ENCODE results near the gene DAO.

Gene DAO

DNA sequence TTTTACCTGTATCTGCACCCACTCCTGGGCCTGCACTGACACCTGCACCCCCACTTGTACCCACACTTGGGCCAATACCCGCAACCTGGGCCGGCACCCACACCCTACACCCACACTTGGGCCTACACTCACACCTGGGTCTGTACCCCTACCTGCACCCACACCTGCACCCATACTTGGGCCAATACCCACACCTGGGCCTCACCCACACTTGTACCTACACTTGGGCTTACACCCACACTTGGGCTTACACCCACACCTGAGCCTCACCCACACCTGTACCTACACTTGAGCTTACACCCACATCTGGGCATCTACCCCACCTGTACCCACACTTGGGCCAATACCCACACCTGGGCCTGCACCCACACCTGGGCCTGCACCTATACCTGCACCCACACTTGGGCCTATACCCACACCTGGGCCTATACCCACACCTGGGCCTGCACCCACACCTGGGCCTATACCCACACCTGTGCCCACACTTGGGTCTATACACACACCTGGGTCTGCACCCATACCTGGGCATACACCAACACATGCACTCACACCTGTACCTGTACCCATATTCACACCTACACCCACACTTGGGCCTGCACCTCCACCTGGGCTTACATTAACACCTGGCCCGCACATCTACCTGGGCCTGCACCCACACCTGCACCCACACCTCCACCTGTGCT, 39.2 kb downstream of the DAO start:
- DNase-seq (ENCODE audit: low spot score): no peak

- DNase-seq (ENCODE audit: low spot score): no peak
Observed at GRCh38 chr12:108921946-108922345, 42.1 kb downstream of the DAO start.

- DNase-seq (ENCODE audit: low spot score): no peak
Observed at GRCh38 chr12:108922918-108923317, 43.0 kb downstream of the DAO start.

- DNase-seq (ENCODE audit: low spot score): no peak
Observed at GRCh38 chr12:108928695-108929094, 48.8 kb downstream of the DAO start.

- no peak for DNase-seq (ENCODE audit: low spot score)
Observed at GRCh38 chr12:108930155-108930554, 50.3 kb downstream of the DAO start.

DNA sequence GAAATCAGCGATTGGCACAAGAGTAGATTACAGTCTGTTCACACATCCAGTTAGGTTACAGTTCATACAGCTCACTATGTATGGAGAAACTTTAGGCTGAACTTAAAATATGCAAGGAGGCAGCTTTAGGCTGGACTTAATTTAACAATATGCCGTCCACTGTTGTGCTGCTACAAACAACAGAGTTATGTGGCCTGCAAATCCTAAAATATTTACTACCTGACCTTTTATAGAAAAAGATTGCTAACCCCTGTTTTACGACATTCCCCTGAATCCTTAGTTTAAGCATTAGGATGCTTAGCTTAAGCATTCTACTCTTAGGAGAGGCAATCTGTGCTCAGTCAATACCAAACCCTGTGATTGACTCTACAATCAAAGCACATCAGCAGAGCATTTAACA, 50.9 kb downstream of the DAO start:
- no peak for DNase-seq (ENCODE audit: low spot score)

GRCh38 chr12:108933949-108934348, 54.1 kb downstream of the DAO start:
- no peak for DNase-seq (ENCODE audit: low spot score)

- DNase-seq (ENCODE audit: low spot score): peak; percentile 50
Observed at GRCh38 chr12:108935159-108935763, 55.4 kb downstream of the DAO start.

DNA sequence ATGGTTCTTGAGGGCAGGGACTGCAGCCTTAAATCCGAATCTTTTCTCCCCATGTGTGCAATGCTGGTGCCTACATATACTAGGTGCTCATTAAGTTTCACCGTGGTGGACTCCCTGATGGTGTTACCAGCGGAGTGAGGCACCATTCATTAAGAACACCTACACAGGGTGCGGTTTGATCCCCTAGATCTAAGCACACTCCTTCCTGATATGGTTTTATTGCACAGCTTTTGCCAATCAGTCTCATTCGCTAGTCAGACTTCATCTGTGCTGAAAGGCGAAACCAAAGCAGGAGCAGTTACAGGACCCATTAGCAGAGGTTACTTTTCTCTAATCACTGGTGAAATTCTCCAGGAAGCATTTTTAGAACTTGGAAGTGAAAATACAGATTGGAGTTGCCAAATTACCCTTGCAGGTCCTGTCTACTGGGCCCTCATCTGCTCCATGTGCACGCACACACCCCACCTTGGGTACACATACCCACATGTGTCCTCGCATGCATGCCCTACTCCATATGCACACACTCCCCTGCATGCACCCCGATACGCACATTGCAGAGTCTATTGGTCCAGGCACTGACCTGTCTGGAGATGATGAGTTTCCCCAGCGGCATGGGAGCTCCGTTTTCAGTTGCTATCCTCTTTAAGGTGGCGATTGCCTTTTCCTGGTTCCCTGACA, 58.5 kb downstream of the DAO start:
- DNase-seq (ENCODE audit: low spot score): no peak

DNA sequence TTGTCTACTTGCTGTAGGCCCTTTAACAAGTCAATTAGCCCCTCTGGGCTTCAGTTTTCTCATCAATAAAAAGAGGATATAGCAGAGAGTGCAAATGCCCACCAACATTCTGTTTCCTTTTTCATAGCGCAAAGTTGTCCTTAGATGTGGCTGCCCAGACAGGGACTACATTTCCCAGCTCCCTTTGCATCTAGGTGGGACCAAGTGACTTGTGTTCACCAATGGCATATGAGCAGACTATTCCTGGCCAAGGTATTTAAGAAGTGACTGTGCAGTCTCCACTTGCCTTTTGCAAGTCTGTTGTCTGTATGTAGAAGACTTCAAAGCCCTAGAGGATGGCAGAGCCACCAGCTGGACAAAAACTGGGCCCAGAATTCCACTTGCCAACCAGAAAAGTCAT, 59.7 kb downstream of the DAO start:
- peak; percentile 27 for DNase-seq (ENCODE audit: low spot score)

DNA sequence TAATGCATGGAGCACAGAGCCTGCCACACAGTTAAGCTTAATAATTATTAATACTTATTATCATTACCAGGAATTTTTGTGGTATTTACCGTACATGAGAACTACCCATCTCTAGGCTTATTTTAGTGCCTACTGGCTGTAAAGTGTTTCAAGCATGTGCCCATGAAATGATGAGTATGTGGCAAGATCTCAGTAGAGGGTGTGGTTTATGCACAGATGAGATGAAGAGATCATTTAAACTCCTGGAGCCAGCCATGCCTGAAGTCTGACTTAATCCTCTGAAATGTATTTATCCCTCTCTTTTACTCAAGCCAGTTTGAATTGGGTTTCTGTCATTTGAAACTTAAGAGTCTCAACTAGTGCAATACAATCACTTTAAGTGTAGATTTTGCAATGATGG, 60.2 kb downstream of the DAO start:
- no peak for DNase-seq (ENCODE audit: low spot score)

DNA sequence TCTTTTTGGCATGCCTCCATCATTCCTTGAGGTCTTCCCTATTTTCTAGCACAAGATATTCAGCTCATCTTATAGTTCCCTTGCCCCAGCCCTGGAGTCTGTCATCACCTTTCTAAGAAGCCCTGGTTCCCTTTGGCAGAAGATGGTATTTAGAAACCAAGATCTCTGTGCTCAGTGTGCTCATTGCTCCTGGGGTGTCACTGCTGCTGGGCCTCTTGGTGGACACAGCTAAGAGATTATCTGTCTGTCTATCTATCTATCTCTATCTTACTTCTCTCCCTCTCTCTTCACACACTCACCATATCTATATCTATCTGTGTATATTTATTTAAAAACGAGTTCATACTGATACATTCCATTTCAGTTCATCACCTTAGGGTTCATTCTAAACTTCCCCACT, 67.2 kb downstream of the DAO start:
- no peak for DNase-seq (ENCODE audit: low spot score)

DNA sequence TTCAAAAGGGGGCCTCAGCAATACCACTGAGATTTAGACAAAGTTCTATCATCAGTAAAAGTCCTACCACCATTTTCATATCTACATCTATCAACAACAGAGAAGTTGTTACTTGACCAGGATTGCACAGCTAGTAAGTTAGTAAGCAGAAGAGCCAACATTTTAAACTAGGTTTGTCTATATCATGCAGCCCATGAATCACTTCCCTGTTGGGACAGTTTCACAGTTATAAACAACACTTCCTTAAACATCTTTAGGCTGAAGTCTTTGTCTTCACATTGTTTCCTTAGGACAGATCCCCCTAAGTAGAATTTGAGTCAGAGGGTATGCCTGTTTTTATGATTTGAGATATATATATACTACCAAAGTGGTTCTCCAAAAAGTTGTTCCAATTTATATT, 68.5 kb downstream of the DAO start:
- no peak for DNase-seq (ENCODE audit: low spot score)

DNA sequence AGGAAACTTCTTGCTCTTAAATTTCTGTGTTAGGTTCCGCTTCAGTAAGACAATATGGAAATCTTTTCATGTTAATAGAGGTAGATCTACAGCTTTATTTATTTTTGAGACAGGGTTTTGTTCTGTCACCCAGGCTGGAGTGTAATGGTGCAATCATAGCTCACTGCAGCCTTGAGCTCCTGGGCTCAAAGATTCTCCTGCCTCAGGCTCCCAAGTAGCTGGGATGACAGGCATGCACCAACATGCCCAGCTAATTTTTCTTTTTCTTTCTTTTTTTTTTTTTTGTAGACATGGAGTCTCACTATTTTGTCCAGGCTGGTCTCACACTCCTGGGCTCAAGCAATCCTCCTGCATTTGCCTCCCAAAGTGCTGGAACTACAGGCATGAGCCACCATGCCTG, 70.1 kb downstream of the DAO start:
- DNase-seq (ENCODE audit: low spot score): no peak
